Measurements from ENCODE around the gene KYAT1. TPM values are rescaled to one million over a fixed set of nuclear protein-coding genes. Genes with fewer than 3 reads are reported as not detected.

The KYAT1 gene
- total RNA-seq, 2 experiments from 2014 or later: 17.0 to 18.6 TPM

DNA sequence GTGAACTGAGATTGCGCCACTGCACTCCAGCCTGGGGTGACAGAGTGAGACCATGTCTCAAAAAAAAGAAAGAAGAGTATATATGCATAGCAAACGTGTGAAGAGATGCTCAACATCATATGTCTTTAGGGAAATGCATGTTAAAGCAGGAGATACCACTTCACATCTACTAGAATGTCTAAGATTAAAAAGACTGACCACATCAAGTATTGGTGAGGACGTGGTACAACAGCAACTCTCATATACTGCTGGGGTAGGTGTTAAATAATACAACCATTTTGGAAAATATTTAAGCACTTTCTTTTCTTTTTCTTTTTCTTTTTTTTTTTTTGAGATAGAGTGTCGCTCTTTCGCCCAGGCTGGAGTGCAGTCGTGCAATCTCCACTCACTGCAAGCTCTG lies 96.3 kb downstream of the KYAT1 start:
- Mint-ChIP-seq H3K4me3 (peak overlapping the region; percentile 12), H3K27ac (peak overlapping the region; percentile 15), H3K4me1 (ENCODE audit: low read depth) (peaks cover 25% of the 10 kb centered on the region), H3K36me3 (ENCODE audit: low read depth) (peaks cover under 1% of the 10 kb centered on the region), H3K9me3 (no peaks in the 10 kb centered on the region), H3K27me3 (no peaks in the 10 kb centered on the region)
- CTCF ChIA-PET: interaction anchor here (0.6 to 1.4 kb wide), 2 partner anchors 33 to 137 kb away, joined by 3 to 4 read pairs; partner anchors contain the start of gene ENDOG
- POLR2A ChIA-PET: no interaction called here
- DNase-seq (no peak), ATAC-seq (no peak)
- intact Hi-C loops (cut with micrococcal nuclease): no loop called here
- TF ChIP-seq, protein P1, sequence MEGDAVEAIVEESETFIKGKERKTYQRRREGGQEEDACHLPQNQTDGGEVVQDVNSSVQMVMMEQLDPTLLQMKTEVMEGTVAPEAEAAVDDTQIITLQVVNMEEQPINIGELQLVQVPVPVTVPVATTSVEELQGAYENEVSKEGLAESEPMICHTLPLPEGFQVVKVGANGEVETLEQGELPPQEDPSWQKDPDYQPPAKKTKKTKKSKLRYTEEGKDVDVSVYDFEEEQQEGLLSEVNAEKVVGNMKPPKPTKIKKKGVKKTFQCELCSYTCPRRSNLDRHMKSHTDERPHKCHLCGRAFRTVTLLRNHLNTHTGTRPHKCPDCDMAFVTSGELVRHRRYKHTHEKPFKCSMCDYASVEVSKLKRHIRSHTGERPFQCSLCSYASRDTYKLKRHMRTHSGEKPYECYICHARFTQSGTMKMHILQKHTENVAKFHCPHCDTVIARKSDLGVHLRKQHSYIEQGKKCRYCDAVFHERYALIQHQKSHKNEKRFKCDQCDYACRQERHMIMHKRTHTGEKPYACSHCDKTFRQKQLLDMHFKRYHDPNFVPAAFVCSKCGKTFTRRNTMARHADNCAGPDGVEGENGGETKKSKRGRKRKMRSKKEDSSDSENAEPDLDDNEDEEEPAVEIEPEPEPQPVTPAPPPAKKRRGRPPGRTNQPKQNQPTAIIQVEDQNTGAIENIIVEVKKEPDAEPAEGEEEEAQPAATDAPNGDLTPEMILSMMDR (IDR thresholded peaks at IDR 0.05): no peak

Other genes starting within 250 kb of the KYAT1 start
- gene DYNC2I2, start 225.1 kb downstream of the KYAT1 start, total RNA-seq: 10 to 100 TPM; 24.3 to 25.6 TPM
- 100 to 1,000 TPM; 749 to 755 TPM for gene SET, start 192.7 kb downstream of the KYAT1 start, total RNA-seq
- 10 to 100 TPM in 1 of 2 experiments, 1 to 10 TPM in 1; 9.3 to 10.7 TPM for gene PKN3, start 179.4 kb downstream of the KYAT1 start, total RNA-seq
- 10 to 100 TPM; 44.9 to 48.7 TPM for gene ZDHHC12, start 157.8 kb downstream of the KYAT1 start, total RNA-seq
- gene ZER1, start 110.0 kb downstream of the KYAT1 start, total RNA-seq: 10 to 100 TPM; 14.9 to 17.8 TPM
- 10 to 100 TPM; 11.7 to 12.5 TPM for gene TBC1D13, start 94.7 kb downstream of the KYAT1 start, total RNA-seq
- 10 to 100 TPM; 21.8 to 23.9 TPM for gene ENDOG, start 63.5 kb downstream of the KYAT1 start, total RNA-seq
- gene SPOUT1, start 52.2 kb downstream of the KYAT1 start, total RNA-seq: 10 to 100 TPM; 85.9 to 91.2 TPM
- 10 to 100 TPM; 15.1 to 16.2 TPM for gene LRRC8A, start 183 bp upstream of the KYAT1 start, total RNA-seq
- gene PHYHD1, start 39.0 kb upstream of the KYAT1 start, total RNA-seq: 1 to 10 TPM in 1 of 2 experiments, under 1 TPM in 1; 0.61 to 1.5 TPM
- gene DOLK, start 65.7 kb upstream of the KYAT1 start, total RNA-seq: 1 to 10 TPM; 5.7 TPM
- gene NUP188, start 65.7 kb upstream of the KYAT1 start, total RNA-seq: 100 to 1,000 TPM in 1 of 2 experiments, 10 to 100 TPM in 1; 96.2 to 110 TPM
- gene SH3GLB2, start 146.4 kb upstream of the KYAT1 start, total RNA-seq: 10 to 100 TPM; 49.3 to 50.8 TPM
- 10 to 100 TPM; 34.6 to 35.8 TPM for gene MIGA2, start 154.7 kb upstream of the KYAT1 start, total RNA-seq
- gene DOLPP1, start 199.2 kb upstream of the KYAT1 start, total RNA-seq: 10 to 100 TPM; 12.7 to 15.2 TPM
- gene CRAT, start 228.8 kb upstream of the KYAT1 start, total RNA-seq: 10 to 100 TPM; 11.8 to 12.7 TPM
- 10 to 100 TPM; 95.3 to 98.5 TPM for gene PTPA, start 229.5 kb upstream of the KYAT1 start, total RNA-seq